ENCODE measurements around the gene WWOX.

GRCh38 chr16:78513838-78514237, 414.4 kb downstream of the WWOX start:
- TF ChIP-seq CTCF (conservative IDR thresholded peaks at IDR 0.05): no peak
- TF ChIP-seq EZH2 (IDR thresholded peaks at IDR 0.05; ENCODE audit: low read depth): no peak

All from PC-9 (cell line).